ENCODE results near the gene FCGR2B.
A peak's percentile ranks its signal among the peaks of the same experiment; 100 is the strongest.
"Not testable (repeated sequence)": the region's sequence is repeated elsewhere in the genome, so short reads cannot be mapped to it uniquely, and the experiment has no call there.

The FCGR2B gene

GRCh38 chr1:161705537-161705936, 42.6 kb downstream of the FCGR2B start:
- no peak for DNase-seq (ENCODE audit: low read depth in 2 of 2, low spot score in 1 of 2)

DNA sequence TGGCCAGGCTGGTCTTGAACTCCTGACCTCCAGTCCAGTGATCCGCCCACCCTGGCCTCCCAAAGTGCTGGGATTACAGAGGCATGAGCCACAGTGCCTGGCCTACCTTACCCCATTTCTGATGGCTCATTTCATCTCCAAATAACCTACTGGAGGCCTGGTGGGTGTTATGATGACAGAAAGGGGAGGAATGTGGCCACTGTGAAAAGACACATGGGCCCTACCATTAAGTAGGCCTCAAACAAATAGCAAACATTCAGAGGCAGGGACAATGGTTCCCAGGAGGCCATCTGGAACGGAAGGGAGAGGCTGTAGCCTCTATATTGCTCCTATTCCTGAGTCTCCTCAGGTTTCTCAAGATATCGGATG, 43.2 kb downstream of the FCGR2B start:
- DNase-seq (ENCODE audit: low read depth in 2 of 2, low spot score in 1 of 2), result no peak

GRCh38 chr1:161706482-161707347, 43.8 kb downstream of the FCGR2B start, which contains the start of gene FCRLA:
TSS of gene FCRLA (plus strand) at chr1:161707229. CDS start at chr1:161707265, 36 bp downstream.
- no peak for DNase-seq (ENCODE audit: low read depth in 2 of 2, low spot score in 1 of 2)

DNA sequence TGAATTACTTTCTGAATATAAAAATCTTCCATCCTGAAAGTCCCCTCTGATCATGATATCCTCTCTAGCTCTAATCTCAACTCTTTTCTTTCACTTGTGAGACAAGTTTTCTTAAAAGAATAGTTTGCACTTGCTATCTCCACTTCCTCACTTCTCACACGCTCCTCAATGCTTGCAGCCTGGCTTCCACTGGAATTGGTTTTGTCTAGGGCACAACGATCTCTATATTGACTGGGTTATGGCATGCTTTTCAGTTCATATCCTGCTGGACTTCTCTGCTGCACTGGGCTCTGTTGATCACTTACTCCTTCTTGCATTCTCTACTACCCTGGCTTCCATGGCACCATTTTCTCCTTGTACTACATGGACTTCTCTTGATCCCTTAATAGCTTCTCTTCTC, 44.6 kb downstream of the FCGR2B start:
- DNase-seq (ENCODE audit: low read depth in 2 of 2, low spot score in 1 of 2), result no peak

GRCh38 chr1:161709373-161709772, 46.4 kb downstream of the FCGR2B start:
- DNase-seq (ENCODE audit: low read depth in 2 of 2, low spot score in 1 of 2), result no peak

GRCh38 chr1:161710560-161710959, 47.6 kb downstream of the FCGR2B start:
- DNase-seq (ENCODE audit: low read depth in 2 of 2, low spot score in 1 of 2), result no peak

DNA sequence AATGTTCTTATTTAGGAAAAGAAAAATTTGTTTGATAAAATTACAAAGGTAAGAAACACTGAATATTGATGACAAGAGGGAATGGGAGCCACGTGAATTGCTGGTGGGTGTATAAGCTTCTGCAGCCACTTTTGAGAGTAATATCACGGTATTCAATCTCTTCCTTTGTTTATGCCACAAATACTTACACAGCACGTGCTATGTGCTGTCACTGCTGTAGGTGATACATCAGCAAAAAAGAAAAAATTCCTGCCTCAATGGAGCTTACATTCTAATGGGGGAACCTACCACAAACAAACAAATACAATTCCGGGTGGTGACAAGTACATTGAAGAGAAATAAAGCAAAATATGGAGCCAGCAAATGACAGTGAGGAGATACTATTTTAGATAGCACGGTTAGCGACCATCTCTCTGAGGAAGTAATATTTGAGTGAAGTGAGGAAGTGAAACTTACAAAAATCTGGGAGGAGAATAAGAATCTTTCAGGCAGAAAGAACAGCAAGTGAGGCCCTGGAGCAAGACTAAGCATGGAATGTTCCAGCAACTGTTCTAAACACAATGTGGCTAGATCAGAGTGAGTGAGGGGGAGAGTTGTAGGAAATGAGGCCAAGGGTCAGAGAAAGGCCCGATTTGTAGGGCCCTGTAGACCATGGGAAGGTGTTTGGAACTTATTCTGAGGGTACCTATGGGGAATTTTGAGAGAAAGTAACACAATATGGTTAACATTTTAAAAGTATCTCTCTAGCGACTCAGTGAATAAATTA, 55.8 kb downstream of the FCGR2B start:
- DNase-seq (ENCODE audit: low read depth in 2 of 2, low spot score in 1 of 2), result no peak

GRCh38 chr1:161719325-161719611, 56.3 kb downstream of the FCGR2B start:
- DNase-seq (ENCODE audit: low read depth in 2 of 2, low spot score in 1 of 2), result no peak

DNA sequence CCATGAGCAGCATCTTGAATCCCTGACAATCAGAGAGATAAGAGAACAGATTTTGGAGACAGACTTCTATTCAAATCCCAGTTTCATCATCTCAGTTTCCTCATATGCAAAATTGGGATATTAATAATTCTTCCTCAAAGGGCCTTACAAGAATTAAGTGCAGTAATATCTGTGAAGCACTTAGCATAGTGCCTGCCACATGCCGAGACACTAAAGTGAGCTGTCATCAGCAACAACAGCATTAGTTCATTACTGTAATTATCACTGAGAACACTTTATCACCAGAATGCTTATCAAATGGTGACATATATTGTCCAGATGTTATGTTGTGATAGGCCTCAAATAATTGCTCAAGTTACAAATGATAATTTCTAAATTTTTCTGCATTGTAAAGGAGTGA, 57.5 kb downstream of the FCGR2B start:
- DNase-seq (ENCODE audit: low read depth in 2 of 2, low spot score in 1 of 2), result no peak

- DNase-seq (ENCODE audit: low read depth in 2 of 2, low spot score in 1 of 2), result no peak
These were observed 58.2 kb downstream of the FCGR2B start, which contains the start of gene FCRLB for GRCh38 chr1:161720956-161721737. TSS of gene FCRLB (plus strand) at chr1:161721544. CDS start at chr1:161722673, 1,129 bp downstream.

- DNase-seq (ENCODE audit: low read depth in 2 of 2, low spot score in 1 of 2), result no peak
These were observed 58.9 kb downstream of the FCGR2B start for GRCh38 chr1:161721738-161722343.

DNA sequence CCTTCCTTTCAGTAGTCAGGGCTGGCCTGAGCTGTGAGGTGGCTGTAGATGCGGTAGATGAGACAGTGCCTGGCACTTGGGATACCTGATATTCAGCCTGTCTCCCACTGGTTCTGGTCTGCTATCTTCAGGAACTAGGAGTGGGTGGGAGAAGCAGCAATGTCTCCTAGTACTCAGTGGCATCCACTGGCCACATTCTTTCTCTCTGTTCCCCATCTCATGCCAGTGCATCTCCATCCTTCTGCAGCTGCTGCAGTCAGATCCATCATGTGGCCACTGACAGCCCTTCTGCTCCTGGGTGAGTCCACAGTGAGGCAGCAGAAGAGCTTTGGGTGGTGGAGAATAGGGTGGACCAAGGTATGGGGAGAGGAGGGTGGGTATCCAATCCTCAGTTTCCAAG, 59.5 kb downstream of the FCGR2B start:
- no peak for DNase-seq (ENCODE audit: low read depth in 2 of 2, low spot score in 1 of 2)

GRCh38 chr1:161723459-161724141, 60.7 kb downstream of the FCGR2B start:
- no peak for DNase-seq (ENCODE audit: low read depth in 2 of 2, low spot score in 1 of 2)

- not testable (repeated sequence) for DNase-seq (ENCODE audit: low read depth in 2 of 2, low spot score in 1 of 2)
These were observed 62.4 kb downstream of the FCGR2B start for GRCh38 chr1:161725258-161725907.

DNA sequence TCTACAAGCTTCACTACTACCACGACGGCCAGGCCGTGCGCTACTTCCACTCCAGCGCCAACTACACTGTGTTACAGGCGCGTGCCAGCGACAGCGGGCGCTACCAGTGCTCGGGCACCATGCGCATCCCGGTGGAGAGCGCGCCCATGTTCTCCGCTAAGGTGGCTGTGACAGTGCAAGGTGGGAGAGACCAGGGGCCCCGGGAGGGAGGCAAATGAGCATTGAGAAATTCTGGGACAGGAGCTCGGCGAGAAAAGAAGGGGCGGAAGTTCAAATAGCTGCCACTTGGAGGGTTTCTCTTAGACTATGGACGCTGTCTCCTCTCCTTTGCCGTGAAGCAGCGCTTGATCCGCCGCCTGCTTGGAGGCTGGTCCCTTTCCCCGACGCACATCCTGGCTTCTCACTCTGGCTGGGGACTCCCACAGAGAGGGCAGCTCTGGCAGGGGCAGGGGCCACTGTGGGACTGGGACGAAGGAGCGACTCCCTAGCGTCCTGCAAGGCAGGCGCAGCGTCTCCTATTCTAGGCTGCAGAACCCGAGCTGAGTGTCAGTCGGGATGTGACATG, 63.0 kb downstream of the FCGR2B start:
- no peak for DNase-seq (ENCODE audit: low read depth in 2 of 2, low spot score in 1 of 2)

GRCh38 chr1:161726473-161727255, 63.7 kb downstream of the FCGR2B start:
- DNase-seq (ENCODE audit: low read depth in 2 of 2, low spot score in 1 of 2), result peak; percentile 25 to 64

DNA sequence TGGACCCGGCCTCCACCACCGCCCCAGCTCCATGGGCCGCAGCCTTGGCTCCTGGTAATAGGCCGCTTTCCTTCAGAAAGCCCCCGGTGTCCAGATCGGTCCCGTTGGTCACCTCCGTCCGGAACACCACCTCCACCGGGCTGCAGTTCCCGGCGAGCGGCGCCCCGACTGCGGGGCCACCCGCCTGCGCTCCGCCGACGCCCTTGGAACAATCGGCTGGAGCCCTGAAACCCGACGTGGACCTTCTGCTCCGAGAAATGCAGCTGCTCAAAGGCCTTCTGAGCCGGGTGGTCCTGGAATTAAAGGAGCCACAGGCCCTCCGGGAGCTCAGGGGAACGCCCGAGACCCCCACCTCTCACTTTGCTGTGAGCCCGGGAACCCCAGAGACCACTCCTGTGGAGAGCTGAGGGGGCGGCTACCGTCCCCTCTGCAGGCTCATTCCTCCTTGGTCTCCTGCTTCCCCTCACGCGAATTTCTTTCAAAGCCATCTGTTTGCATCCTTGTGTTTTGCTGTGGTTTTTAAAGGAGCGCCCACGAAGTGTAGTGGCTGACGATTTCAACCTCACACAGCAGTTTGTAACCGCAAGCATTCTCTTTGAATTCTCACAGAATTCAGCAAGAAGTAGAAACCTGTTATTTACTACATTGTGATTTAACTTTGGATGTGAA, 64.4 kb downstream of the FCGR2B start:
- peak in 1 of 2 donors; percentile 15 for DNase-seq (ENCODE audit: low read depth in 2 of 2, low spot score in 1 of 2)
